A673 (cell line): ENCODE measurements around the gene SUMO3. TPM values are rescaled to one million over a fixed set of nuclear protein-coding genes. Genes with fewer than 3 reads are reported as not detected.
A peak's percentile ranks its signal among the peaks of the same experiment; 100 is the strongest.

Experiments used
- BruUV-seq: library from RNA; stranded (reverse); fragments of 400-500 nt; replicated peaks from 2 replicates; lab custom pipeline; 2021; lab: Mats Ljungman, UMichigan
- CTCF ChIA-PET: fragments of 300-600 bp; sonication (Branson Sonifier 250); formaldehyde crosslinking; loops from one replicate; lab custom pipeline; 2022; ENCODE audit warnings: antibody characterized with exemption; lab: Charles Lee
- POLR2A ChIA-PET: fragments of 300-600 bp; sonication (Branson Sonifier 250); formaldehyde crosslinking; loops from one replicate; lab custom pipeline; 2022; ENCODE audit warnings: antibody characterized with exemption; ENCODE audit not compliant: low non-redundant PET; lab: Charles Lee
- DNase-seq: peaks from one replicate; pipeline ENCODE4 v3.0.0-alpha.2; 2015; ENCODE audit warnings: low spot score
- H3K27ac ChIP-seq: fragments of 200-600 bp; sonication (generic); 2 replicates; pipeline ENCODE4 v1.5.1; 2016; ENCODE audit warnings: mixed run types, low read depth, mild to moderate bottlenecking, mixed read lengths, antibody characterized with exemption, low read length; ENCODE audit not compliant: poor library complexity, severe bottlenecking
- H3K27me3 ChIP-seq: fragments of 200-600 bp; sonication (generic); replicated peaks from 2 replicates; pipeline ENCODE4 v1.6.1; 2017; ENCODE audit warnings: mixed run types, low read depth, mild to moderate bottlenecking, mixed read lengths, antibody characterized with exemption, low read length; ENCODE audit not compliant: insufficient read depth, poor library complexity
- H3K36me3 ChIP-seq: fragments of 200-600 bp; sonication (generic); 2 replicates; pipeline ENCODE4 v1.6.1; 2016; ENCODE audit warnings: mixed run types, mild to moderate bottlenecking, mixed read lengths, antibody characterized with exemption, low read length; ENCODE audit not compliant: insufficient read depth, poor library complexity, severe bottlenecking
- H3K4me1 ChIP-seq: fragments of 200-600 bp; sonication (generic); 2 replicates; pipeline ENCODE4 v1.6.1; 2017; ENCODE audit warnings: mixed run types, mild to moderate bottlenecking, mixed read lengths, antibody characterized with exemption, low read length; ENCODE audit not compliant: insufficient read depth, poor library complexity, severe bottlenecking
- H3K4me3 ChIP-seq: fragments of 200-600 bp; sonication (generic); 2 replicates; pipeline ENCODE4 v1.5.1; 2016; ENCODE audit warnings: low read depth, mixed run types, mild to moderate bottlenecking, mixed read lengths, low read length; ENCODE audit not compliant: poor library complexity, severe bottlenecking
- H3K9me3 ChIP-seq: fragments of 200-600 bp; sonication (generic); 2 replicates; pipeline ENCODE4 v1.6.1; 2016; ENCODE audit warnings: mixed run types, low read depth, mild to moderate bottlenecking, mixed read lengths, antibody characterized with exemption, low read length; ENCODE audit not compliant: poor library complexity, severe bottlenecking
- CTCF ChIP-seq: fragments of 300-800, 200-600 bp; sonication (generic); conservative IDR thresholded peaks from 2 replicates; pipeline ENCODE4 v1.5.1; 2017; ENCODE audit warnings: low read depth, mild to moderate bottlenecking, antibody characterized with exemption, low read length, moderate library complexity, mixed read lengths
- EZH2 ChIP-seq: fragments of 200-600 bp; sonication (generic); IDR thresholded peaks from 2 replicates; pipeline ENCODE4 v1.6.1; 2017; ENCODE audit warnings: borderline replicate concordance, low read depth, mild to moderate bottlenecking, mixed read lengths, antibody characterized with exemption, low read length; ENCODE audit not compliant: poor library complexity, severe bottlenecking
- intact Hi-C: fragments of 100-400 bp; cut with micrococcal nuclease; formaldehyde crosslinking; loops from one replicate; pipeline ENCODE4 v1.10.0; 2022; ENCODE audit not compliant: unreplicated experiment
- total RNA-seq: library from RNA; stranded (reverse); gene quantifications from 2 replicates; pipeline ENCODE4 v1.2.3, GENCODE V29; 2021

SUMO3 gene
- total RNA-seq, 1 experiment from 2014 or later = 132 TPM

GRCh38 chr21:44804762-44805161 is 13.1 kb downstream of the SUMO3 start:
- intact Hi-C loops = loop anchor here (5.0 kb wide), 2 partner anchors 68 to 323 kb away; partner anchors contain the start of gene PTTG1IP
- POLR2A ChIA-PET = no interaction called here
- Histone ChIP-seq H3K4me3 (no peak overlapping the region), H3K4me1 (peaks cover 13% of the 10 kb centered on the region), H3K27me3 (no peaks in the 10 kb centered on the region), H3K9me3 (no peaks in the 10 kb centered on the region), H3K36me3 (peaks cover 57% of the 10 kb centered on the region), H3K27ac (no peak overlapping the region)
- CTCF ChIA-PET = interaction anchor here (0.5 kb wide), 1 partner anchor 35 kb away, joined by 7 read pairs; no protein-coding TSS in a partner anchor
- DNase-seq = no peak
- TF ChIP-seq EZH2 (no peak), CTCF (no peak)
- no TSS peak for BruUV-seq

- TF ChIP-seq CTCF (no peak), EZH2 (no peak)
- peaks cover 22% of the 10 kb centered on the region for H3K4me1 ChIP-seq
- no peaks in the 10 kb centered on the region for H3K9me3 ChIP-seq
- intact Hi-C loops = loop anchor here (5.0 kb wide), 2 partner anchors 69 to 324 kb away; partner anchors contain the start of gene PTTG1IP
- ChIA-PET POLR2A (no interaction called here), CTCF (no interaction called here)
- peaks cover 60% of the 10 kb centered on the region for H3K36me3 ChIP-seq
- BruUV-seq = no TSS peak
- H3K4me3 ChIP-seq = no peak overlapping the region
- H3K27me3 ChIP-seq = no peaks in the 10 kb centered on the region
- H3K27ac ChIP-seq = no peak overlapping the region
- no peak for DNase-seq
Observed at GRCh38 chr21:44803651-44804050, 14.2 kb downstream of the SUMO3 start.

- peaks cover 23% of the 10 kb centered on the region for H3K4me1 ChIP-seq
- no peaks in the 10 kb centered on the region for H3K9me3 ChIP-seq
- intact Hi-C loops = loop anchor here (5.0 kb wide), 2 partner anchors 70 to 325 kb away; partner anchors contain the start of gene PTTG1IP
- ChIA-PET POLR2A (no interaction called here), CTCF (no interaction called here)
- peaks cover 60% of the 10 kb centered on the region for H3K36me3 ChIP-seq
- TF ChIP-seq EZH2 (no peak), CTCF (no peak)
- peak overlapping the region; percentile 67 for H3K4me3 ChIP-seq
- peak; percentile 38 for DNase-seq
- H3K27ac ChIP-seq = peak overlapping the region; percentile 93
- H3K27me3 ChIP-seq = no peaks in the 10 kb centered on the region
- no TSS peak for BruUV-seq
Observed at GRCh38 chr21:44802396-44803153, 15.3 kb downstream of the SUMO3 start.
